ENCODE measurements around the gene SMIM8. TPM values are rescaled to one million over a fixed set of nuclear protein-coding genes. Genes with fewer than 3 reads are reported as not detected.

SMIM8 gene
- polyA plus RNA-seq, 1 experiment = 1.2 TPM

GRCh38 chr6:87333591-87334181 lies 11.3 kb downstream of the SMIM8 start:
- Histone ChIP-seq H3K36me3 (ENCODE audit: control insufficient read depth, insufficient read depth, low read length) (no peaks in the 10 kb centered on the region), H3K27me3 (ENCODE audit: control insufficient read depth, insufficient read depth, low read length) (no peaks in the 10 kb centered on the region), H3K4me3 (ENCODE audit: low read depth, low read length) (no peak overlapping the region)
- ChIA-PET POLR2A (interaction anchor here (0.7 kb wide), 1 partner anchor 81 kb away, joined by 3 read pairs; no protein-coding TSS in a partner anchor), CTCF (interaction anchor here (0.7 kb wide), 1 partner anchor 226 kb away, joined by 3 read pairs; no protein-coding TSS in a partner anchor)
- no peak for TF ChIP-seq CTCF (IDR thresholded peaks at IDR 0.05; ENCODE audit: insufficient read depth, low read depth, low read length)
- DNase-seq (ENCODE audit: low read depth) = peak; percentile 4

DNA sequence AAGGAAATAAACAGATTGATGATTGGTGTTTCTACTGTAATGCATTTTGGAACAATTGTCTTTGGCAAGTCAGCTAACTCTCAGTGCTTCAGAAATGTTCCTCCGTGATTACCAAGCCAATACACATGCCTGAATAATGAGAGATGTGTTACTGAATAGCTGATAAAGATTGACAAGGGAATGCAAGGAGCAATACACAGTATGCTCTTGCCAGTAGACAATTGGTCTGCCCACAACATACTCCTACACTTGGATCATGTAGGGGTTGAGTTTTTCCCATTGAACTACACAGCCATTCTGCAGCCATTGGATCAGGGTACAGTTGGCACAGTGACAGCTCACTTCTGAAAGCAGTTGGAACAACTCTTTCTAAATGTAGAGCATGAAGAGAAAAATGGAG lies 12.3 kb downstream of the SMIM8 start:
- H3K36me3 ChIP-seq (ENCODE audit: control insufficient read depth, insufficient read depth, low read length) = no peaks in the 10 kb centered on the region
- no peak for TF ChIP-seq CTCF (IDR thresholded peaks at IDR 0.05; ENCODE audit: insufficient read depth, low read depth, low read length)
- H3K4me3 ChIP-seq (ENCODE audit: low read depth, low read length) = no peak overlapping the region
- ChIA-PET POLR2A (no interaction called here), CTCF (no interaction called here)
- H3K27me3 ChIP-seq (ENCODE audit: control insufficient read depth, insufficient read depth, low read length) = no peaks in the 10 kb centered on the region
- peak; percentile 17 for DNase-seq (ENCODE audit: low read depth)

GRCh38 chr6:87336367-87336766 lies 14.0 kb downstream of the SMIM8 start:
- no peak for DNase-seq (ENCODE audit: low read depth)
- TF ChIP-seq CTCF (IDR thresholded peaks at IDR 0.05; ENCODE audit: insufficient read depth, low read depth, low read length) = no peak
- POLR2A ChIA-PET = no interaction called here
- H3K36me3 ChIP-seq (ENCODE audit: control insufficient read depth, insufficient read depth, low read length) = no peaks in the 10 kb centered on the region
- H3K4me3 ChIP-seq (ENCODE audit: low read depth, low read length) = no peak overlapping the region
- CTCF ChIA-PET = interaction anchor here (1.4 kb wide), 1 partner anchor 15 kb away, joined by 4 read pairs; no protein-coding TSS in a partner anchor
- no peaks in the 10 kb centered on the region for H3K27me3 ChIP-seq (ENCODE audit: control insufficient read depth, insufficient read depth, low read length)

DNA sequence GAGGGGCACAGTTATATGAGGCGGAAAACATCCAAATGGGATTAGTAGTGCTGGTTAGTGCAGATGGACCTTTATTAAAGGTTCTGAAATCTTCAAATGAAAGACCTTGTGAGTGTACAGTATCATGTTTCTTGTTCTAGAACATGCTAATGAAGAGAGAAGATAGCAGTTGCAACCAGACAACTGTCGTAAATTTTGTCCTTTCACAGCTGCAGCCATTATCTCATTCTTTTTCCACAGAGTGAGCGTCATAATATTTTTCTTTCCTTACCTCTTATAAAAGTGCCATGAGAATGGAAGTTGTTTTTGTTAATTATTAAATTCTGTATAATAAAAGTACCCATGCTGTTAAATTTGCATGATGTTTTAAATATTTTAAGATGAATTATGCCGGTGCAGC lies 17.8 kb downstream of the SMIM8 start:
- ChIA-PET CTCF (interaction anchor here (2.2 kb wide), 1 partner anchor 18 kb away, joined by 9 read pairs; the partner anchor contains the start of gene SMIM8), POLR2A (no interaction called here)
- DNase-seq (ENCODE audit: low read depth) = no peak
- Histone ChIP-seq H3K36me3 (ENCODE audit: control insufficient read depth, insufficient read depth, low read length) (no peaks in the 10 kb centered on the region), H3K27me3 (ENCODE audit: control insufficient read depth, insufficient read depth, low read length) (no peaks in the 10 kb centered on the region), H3K4me3 (ENCODE audit: low read depth, low read length) (no peak overlapping the region)
- no peak for TF ChIP-seq CTCF (IDR thresholded peaks at IDR 0.05; ENCODE audit: insufficient read depth, low read depth, low read length)

DNA sequence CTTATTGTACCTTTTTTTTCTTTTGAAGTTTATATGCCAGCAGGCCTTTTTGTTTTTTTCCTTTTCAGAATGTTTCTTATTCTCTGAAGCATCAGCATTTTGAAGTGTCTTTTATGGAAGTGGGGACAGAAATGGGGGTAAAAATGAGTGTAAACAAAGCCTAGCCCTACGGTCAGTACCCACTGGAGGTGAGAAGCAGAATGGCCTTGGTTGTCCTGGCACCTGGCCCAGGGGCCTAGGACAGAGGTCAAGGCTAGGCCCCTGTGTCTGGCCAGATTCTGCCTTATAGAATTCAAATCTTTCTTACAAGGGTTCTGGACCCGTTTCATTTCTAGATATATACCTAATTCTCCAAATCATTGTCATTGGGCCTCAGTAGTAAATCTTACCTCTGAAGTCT lies 18.8 kb downstream of the SMIM8 start:
- no peak for TF ChIP-seq CTCF (IDR thresholded peaks at IDR 0.05; ENCODE audit: insufficient read depth, low read depth, low read length)
- DNase-seq (ENCODE audit: low read depth) = no peak
- ChIA-PET POLR2A (no interaction called here), CTCF (no interaction called here)
- Histone ChIP-seq H3K4me3 (ENCODE audit: low read depth, low read length) (no peak overlapping the region), H3K27me3 (ENCODE audit: control insufficient read depth, insufficient read depth, low read length) (no peaks in the 10 kb centered on the region), H3K36me3 (ENCODE audit: control insufficient read depth, insufficient read depth, low read length) (no peaks in the 10 kb centered on the region)
